Measurements from ENCODE around the gene GABPB2. TPM values are rescaled to one million over a fixed set of nuclear protein-coding genes. Genes with fewer than 3 reads are reported as not detected.
A peak's percentile ranks its signal among the peaks of the same experiment; 100 is the strongest.

The GABPB2 gene
- total and polyA plus RNA-seq, 2 of the 13 experiments (the other 11 are each of a cell fraction or from before 2014, with no cell fraction given), result 0.09 TPM; not detected in 1

DNA sequence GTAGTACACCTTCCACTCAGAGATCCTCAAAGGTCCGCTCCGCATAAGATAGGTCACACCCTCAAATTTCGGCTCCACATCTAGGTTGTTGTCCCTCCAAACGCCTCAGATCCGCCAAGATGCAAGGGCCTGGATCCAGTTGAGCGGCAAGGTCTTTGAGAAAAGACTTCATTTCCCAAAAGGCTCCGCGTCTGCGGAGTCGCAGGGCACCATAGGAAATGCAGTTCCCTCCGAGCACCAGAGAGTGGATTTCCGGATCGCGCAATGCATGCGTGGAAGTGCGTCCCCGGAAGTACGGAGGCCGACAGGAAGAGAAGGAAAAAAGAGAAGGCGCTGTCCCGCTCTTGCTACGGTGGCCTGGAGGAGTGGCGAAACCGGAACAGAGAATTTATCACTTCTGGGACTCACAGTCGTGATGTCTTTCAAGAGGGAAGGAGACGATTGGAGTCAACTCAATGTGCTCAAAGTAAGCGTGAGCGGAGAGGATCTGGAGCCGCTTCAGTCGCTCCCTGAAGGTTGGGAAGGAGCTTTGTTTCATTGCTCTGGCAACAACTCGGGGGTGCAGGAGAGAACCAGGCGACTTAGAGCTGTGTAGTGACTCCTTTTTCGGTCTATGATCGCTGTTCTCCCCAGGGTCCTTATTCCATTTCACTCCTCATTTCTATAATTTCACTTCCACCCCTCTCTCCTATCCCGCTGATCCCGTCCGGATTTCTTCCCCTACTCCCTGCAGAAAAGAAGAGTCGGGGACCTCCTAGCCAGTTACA, 95.4 kb downstream of the GABPB2 start, which contains the start of the genes LYSMD1 and SCNM1 (continued):
- no peak for TF ChIP-seq MTF1 (CRISPR knock-in tag; IDR thresholded peaks at IDR 0.05)
- TF ChIP-seq, protein P1, sequence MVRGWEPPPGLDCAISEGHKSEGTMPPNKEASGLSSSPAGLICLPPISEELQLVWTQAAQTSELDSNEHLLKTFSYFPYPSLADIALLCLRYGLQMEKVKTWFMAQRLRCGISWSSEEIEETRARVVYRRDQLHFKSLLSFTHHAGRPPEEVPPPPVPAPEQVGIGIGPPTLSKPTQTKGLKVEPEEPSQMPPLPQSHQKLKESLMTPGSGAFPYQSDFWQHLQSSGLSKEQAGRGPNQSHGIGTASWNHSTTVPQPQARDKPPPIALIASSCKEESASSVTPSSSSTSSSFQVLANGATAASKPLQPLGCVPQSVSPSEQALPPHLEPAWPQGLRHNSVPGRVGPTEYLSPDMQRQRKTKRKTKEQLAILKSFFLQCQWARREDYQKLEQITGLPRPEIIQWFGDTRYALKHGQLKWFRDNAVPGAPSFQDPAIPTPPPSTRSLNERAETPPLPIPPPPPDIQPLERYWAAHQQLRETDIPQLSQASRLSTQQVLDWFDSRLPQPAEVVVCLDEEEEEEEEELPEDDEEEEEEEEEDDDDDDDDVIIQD (CRISPR knock-in tag; IDR thresholded peaks at IDR 0.05; ENCODE audit: low read depth), result peak; percentile 36; the same call in 1 of the 2 replicates
- TF ChIP-seq, protein P2, sequence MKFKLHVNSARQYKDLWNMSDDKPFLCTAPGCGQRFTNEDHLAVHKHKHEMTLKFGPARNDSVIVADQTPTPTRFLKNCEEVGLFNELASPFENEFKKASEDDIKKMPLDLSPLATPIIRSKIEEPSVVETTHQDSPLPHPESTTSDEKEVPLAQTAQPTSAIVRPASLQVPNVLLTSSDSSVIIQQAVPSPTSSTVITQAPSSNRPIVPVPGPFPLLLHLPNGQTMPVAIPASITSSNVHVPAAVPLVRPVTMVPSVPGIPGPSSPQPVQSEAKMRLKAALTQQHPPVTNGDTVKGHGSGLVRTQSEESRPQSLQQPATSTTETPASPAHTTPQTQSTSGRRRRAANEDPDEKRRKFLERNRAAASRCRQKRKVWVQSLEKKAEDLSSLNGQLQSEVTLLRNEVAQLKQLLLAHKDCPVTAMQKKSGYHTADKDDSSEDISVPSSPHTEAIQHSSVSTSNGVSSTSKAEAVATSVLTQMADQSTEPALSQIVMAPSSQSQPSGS (CRISPR knock-in tag; IDR thresholded peaks at IDR 0.05), result peak; percentile 84
- TF ChIP-seq THAP11 (CRISPR knock-in tag; IDR thresholded peaks at IDR 0.05), result peak; percentile 99
- TF ChIP-seq FOXK2 (IDR thresholded peaks at IDR 0.05), result no peak; the same call in 1 of the 2 replicates
- TF ChIP-seq SOX6 (IDR thresholded peaks at IDR 0.05), result no peak
- peak; percentile 68; the same call in 1 of the 2 replicates for TF ChIP-seq SOX6 (CRISPR knock-in tag; IDR thresholded peaks at IDR 0.05)
- no peak for TF ChIP-seq ZNF354B (CRISPR knock-in tag; IDR thresholded peaks at IDR 0.05)
- TF ChIP-seq ZNF432 (CRISPR knock-in tag; IDR thresholded peaks at IDR 0.05; ENCODE audit: borderline replicate concordance), result no peak
- TF ChIP-seq, protein P3, sequence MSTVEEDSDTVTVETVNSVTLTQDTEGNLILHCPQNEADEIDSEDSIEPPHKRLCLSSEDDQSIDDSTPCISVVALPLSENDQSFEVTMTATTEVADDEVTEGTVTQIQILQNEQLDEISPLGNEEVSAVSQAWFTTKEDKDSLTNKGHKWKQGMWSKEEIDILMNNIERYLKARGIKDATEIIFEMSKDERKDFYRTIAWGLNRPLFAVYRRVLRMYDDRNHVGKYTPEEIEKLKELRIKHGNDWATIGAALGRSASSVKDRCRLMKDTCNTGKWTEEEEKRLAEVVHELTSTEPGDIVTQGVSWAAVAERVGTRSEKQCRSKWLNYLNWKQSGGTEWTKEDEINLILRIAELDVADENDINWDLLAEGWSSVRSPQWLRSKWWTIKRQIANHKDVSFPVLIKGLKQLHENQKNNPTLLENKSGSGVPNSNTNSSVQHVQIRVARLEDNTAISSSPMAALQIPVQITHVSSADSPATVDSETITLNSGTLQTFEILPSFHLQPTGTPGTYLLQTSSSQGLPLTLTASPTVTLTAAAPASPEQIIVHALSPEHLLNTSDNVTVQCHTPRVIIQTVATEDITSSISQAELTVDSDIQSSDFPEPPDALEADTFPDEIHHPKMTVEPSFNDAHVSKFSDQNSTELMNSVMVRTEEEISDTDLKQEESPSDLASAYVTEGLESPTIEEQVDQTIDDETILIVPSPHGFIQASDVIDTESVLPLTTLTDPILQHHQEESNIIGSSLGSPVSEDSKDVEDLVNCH (CRISPR knock-in tag; IDR thresholded peaks at IDR 0.05), result no peak
- no peak for TF ChIP-seq JDP2 (CRISPR knock-in tag; IDR thresholded peaks at IDR 0.05; ENCODE audit: borderline replicate concordance)
- TF ChIP-seq, protein P4, sequence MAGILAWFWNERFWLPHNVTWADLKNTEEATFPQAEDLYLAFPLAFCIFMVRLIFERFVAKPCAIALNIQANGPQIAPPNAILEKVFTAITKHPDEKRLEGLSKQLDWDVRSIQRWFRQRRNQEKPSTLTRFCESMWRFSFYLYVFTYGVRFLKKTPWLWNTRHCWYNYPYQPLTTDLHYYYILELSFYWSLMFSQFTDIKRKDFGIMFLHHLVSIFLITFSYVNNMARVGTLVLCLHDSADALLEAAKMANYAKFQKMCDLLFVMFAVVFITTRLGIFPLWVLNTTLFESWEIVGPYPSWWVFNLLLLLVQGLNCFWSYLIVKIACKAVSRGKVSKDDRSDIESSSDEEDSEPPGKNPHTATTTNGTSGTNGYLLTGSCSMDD (CRISPR knock-in tag; IDR thresholded peaks at IDR 0.05), result no peak
- TF ChIP-seq, protein P5, sequence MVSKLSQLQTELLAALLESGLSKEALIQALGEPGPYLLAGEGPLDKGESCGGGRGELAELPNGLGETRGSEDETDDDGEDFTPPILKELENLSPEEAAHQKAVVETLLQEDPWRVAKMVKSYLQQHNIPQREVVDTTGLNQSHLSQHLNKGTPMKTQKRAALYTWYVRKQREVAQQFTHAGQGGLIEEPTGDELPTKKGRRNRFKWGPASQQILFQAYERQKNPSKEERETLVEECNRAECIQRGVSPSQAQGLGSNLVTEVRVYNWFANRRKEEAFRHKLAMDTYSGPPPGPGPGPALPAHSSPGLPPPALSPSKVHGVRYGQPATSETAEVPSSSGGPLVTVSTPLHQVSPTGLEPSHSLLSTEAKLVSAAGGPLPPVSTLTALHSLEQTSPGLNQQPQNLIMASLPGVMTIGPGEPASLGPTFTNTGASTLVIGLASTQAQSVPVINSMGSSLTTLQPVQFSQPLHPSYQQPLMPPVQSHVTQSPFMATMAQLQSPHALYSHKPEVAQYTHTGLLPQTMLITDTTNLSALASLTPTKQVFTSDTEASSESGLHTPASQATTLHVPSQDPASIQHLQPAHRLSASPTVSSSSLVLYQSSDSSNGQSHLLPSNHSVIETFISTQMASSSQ (IDR thresholded peaks at IDR 0.05; ENCODE audit: low read depth), result peak; percentile 56; the same call in 1 of the 2 replicates
- TF ChIP-seq, protein P5 (CRISPR knock-in tag; IDR thresholded peaks at IDR 0.05; ENCODE audit: borderline replicate concordance), result peak; percentile 80
- peak; percentile 72 for TF ChIP-seq POLR2G (IDR thresholded peaks at IDR 0.05; ENCODE audit: low read depth, low read length)
- peak; percentile 43; the same call in 1 of the 2 replicates for TF ChIP-seq ZNF777 (CRISPR knock-in tag; IDR thresholded peaks at IDR 0.05)
- TF ChIP-seq MBD4 (IDR thresholded peaks at IDR 0.05; ENCODE audit: borderline replicate concordance, low read length), result no peak
- peak; percentile 67; the same call in 1 of the 2 replicates for TF ChIP-seq HIVEP1 (CRISPR knock-in tag; IDR thresholded peaks at IDR 0.05)
- no peak for TF ChIP-seq ZNF841 (CRISPR knock-in tag; IDR thresholded peaks at IDR 0.05; ENCODE audit: borderline replicate concordance)
